ENCODE data around the gene UROS. TPM values are rescaled to one million over a fixed set of nuclear protein-coding genes. Genes with fewer than 3 reads are reported as not detected.

The UROS gene
- total and polyA plus RNA-seq, 2 experiments from 2014 or later: 83.1 to 87.8 TPM

DNA sequence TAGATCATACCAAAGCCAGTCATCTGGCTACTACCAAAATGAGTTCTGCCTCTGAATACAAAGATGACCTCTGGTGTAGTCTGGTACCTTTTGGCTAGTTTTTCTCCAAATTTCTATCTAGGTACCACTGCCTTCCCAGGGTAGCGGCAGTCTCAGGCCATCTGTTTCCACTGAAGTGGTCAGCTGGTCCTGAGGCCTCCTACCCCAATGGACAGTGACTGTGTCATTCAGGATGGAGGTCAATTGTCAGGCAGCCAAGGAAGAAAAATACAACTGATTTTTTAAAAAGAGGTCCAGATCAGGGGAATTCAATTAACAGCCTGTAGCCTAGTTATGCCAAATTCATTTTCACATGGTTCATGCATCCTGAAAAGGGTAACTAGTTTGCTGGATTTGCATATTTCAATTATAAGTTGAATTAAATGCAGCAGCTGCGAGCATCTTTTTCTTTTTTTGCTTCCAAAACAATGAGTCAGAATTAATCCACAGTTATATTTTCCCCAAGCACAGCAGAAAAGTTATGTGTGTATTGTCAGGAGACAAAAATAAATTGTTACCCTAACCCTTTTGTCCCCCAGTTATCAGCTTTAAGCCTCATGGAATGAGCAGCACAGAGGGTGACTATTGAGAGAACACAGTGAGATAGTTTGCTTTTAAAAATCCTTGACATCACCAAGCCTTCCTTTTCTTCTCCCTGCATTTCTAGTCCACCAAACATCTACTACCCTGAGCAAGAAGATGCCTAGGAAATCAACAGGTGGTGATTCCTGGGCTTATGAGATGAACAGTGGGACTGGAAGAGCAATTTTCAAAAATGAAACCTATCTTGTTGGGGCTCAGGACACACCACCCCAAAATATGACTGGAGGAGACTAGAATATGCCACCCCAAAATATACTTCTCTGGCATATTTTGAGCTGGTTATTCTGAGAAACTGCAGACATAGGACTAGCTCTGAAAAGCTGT lies 28.0 kb upstream of the UROS start:
- in situ Hi-C loops (cut with MboI): no loop called here
- no peak overlapping the region for H3K4me2 ChIP-seq (ENCODE audit: unreplicated experiment)
- H3K27me3 ChIP-seq (replicated peaks; ENCODE audit: insufficient read depth): no peaks in the 10 kb centered on the region
- no peak overlapping the region for H3K27ac ChIP-seq
- no peak overlapping the region for H2AFZ ChIP-seq
- H3K4me3 ChIP-seq: no peak overlapping the region
- peaks cover 20% of the 10 kb centered on the region; the same call in 1 of the 2 replicates for H3K36me3 ChIP-seq (ENCODE audit: low read depth)
- H3K9me3 ChIP-seq (ENCODE audit: low read depth): no peaks in the 10 kb centered on the region
- no peaks in the 10 kb centered on the region for H3F3A ChIP-seq (ENCODE audit: insufficient read depth)
- no peaks in the 10 kb centered on the region for H3K79me2 ChIP-seq (ENCODE audit: insufficient read depth)
- DNase-seq: no peak
- no peaks in the 10 kb centered on the region for H3K4me1 ChIP-seq (ENCODE audit: insufficient read depth)
- H3K9ac ChIP-seq: no peak overlapping the region
- 94 to 100% methylated on average over 2 of the region's 2 CpGs for WGBS, 2 experiments (ENCODE audit: low coverage in 1 of 2, low lambda C conversion rate in 2 of 2, missing lambda C conversion rate in 2 of 2)
- H4K20me1 ChIP-seq (ENCODE audit: insufficient read depth): no peaks in the 10 kb centered on the region
- TF ChIP-seq EZH2 (IDR thresholded peaks at IDR 0.05; ENCODE audit: insufficient read depth, poor library complexity, severe bottlenecking): no peak
- H3K9me2 ChIP-seq (ENCODE audit: insufficient read depth): no peaks in the 10 kb centered on the region

DNA sequence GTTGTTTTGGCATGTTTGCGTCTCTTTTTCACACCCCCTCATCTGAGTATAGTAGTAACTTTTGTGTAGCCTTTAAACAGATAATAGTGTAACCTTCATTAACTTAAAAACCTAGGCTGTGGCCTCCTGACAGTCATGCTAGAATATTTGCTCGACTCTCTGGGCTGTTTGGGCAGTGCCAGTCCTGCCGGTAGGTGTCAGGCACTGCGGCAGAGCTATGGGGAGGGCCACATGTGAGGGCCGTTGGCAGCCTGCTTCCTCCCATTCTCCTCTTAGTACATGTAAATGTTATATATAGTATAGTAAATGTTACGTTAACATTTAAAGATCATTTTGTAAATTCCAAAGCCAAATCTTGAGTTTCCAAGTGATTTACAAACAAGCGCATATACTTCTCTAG lies 26.4 kb upstream of the UROS start:
- no peaks in the 10 kb centered on the region for H3K9me2 ChIP-seq (ENCODE audit: insufficient read depth)
- no peak for DNase-seq
- no peak overlapping the region for H3K4me3 ChIP-seq
- TF ChIP-seq EZH2 (IDR thresholded peaks at IDR 0.05; ENCODE audit: insufficient read depth, poor library complexity, severe bottlenecking): no peak
- no peak for TF ChIP-seq EZH2phosphoT487 (IDR thresholded peaks at IDR 0.05; ENCODE audit: insufficient read depth, low read depth)
- H3K36me3 ChIP-seq (ENCODE audit: low read depth): peaks cover 18% of the 10 kb centered on the region; the same call in 1 of the 2 replicates
- H3K4me1 ChIP-seq (ENCODE audit: insufficient read depth): no peaks in the 10 kb centered on the region
- no peaks in the 10 kb centered on the region for H3K79me2 ChIP-seq (ENCODE audit: insufficient read depth)
- no peak overlapping the region for H2AFZ ChIP-seq
- in situ Hi-C loops (cut with MboI): no loop called here
- H3K9ac ChIP-seq: no peak overlapping the region
- H3K27ac ChIP-seq: no peak overlapping the region
- no peaks in the 10 kb centered on the region for H3F3A ChIP-seq (ENCODE audit: insufficient read depth)
- H3K27me3 ChIP-seq (replicated peaks; ENCODE audit: insufficient read depth): no peaks in the 10 kb centered on the region
- 90 to 94% methylated on average over 7 of the region's 7 CpGs for whole genome bisulfite sequencing, 2 experiments (ENCODE audit: low coverage in 1 of 2, low lambda C conversion rate in 2 of 2, missing lambda C conversion rate in 2 of 2)
- no peaks in the 10 kb centered on the region for H4K20me1 ChIP-seq (ENCODE audit: insufficient read depth)
- no peak overlapping the region for H3K4me2 ChIP-seq (ENCODE audit: unreplicated experiment)
- no peaks in the 10 kb centered on the region for H3K9me3 ChIP-seq (ENCODE audit: low read depth)

DNA sequence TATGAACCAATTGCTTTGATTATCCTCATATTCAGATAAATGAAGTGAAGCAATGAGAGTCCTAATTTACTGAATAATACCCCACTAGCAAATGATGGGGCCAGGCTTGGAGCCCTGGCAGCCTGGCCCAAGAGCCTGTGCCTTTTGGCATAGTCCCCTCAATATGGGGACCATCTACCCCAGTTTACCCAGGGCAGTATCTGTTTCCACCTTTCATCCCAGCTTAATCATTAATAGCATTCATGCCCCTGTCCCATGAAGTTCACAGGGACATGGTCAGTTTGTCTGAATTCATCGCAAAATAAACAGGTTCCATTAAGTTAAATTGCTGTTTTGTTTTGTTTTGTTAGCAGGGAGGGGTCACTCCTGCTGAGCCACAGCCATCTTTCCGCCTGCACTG lies 25.8 kb upstream of the UROS start:
- in situ Hi-C loops (cut with MboI): no loop called here
- Histone ChIP-seq H3K79me2 (ENCODE audit: insufficient read depth) (no peaks in the 10 kb centered on the region), H3K27ac (no peak overlapping the region), H3F3A (ENCODE audit: insufficient read depth) (no peaks in the 10 kb centered on the region), H3K36me3 (ENCODE audit: low read depth) (peaks cover 18% of the 10 kb centered on the region; the same call in 1 of the 2 replicates), H3K9ac (no peak overlapping the region), H3K4me3 (no peak overlapping the region), H3K4me1 (ENCODE audit: insufficient read depth) (no peaks in the 10 kb centered on the region), H3K9me3 (ENCODE audit: low read depth) (no peaks in the 10 kb centered on the region), H3K9me2 (ENCODE audit: insufficient read depth) (no peaks in the 10 kb centered on the region), H3K27me3 (replicated peaks; ENCODE audit: insufficient read depth) (no peaks in the 10 kb centered on the region), H3K4me2 (ENCODE audit: unreplicated experiment) (no peak overlapping the region), H4K20me1 (ENCODE audit: insufficient read depth) (no peaks in the 10 kb centered on the region), H2AFZ (no peak overlapping the region)
- TF ChIP-seq EZH2 (IDR thresholded peaks at IDR 0.05; ENCODE audit: insufficient read depth, poor library complexity, severe bottlenecking) (no peak), EZH2phosphoT487 (IDR thresholded peaks at IDR 0.05; ENCODE audit: insufficient read depth, low read depth) (no peak)
- no peak for DNase-seq
- WGBS, 2 experiments (ENCODE audit: low coverage in 1 of 2, low lambda C conversion rate in 2 of 2, missing lambda C conversion rate in 2 of 2): 96 to 98% methylated on average over 2 of the region's 2 CpGs

DNA sequence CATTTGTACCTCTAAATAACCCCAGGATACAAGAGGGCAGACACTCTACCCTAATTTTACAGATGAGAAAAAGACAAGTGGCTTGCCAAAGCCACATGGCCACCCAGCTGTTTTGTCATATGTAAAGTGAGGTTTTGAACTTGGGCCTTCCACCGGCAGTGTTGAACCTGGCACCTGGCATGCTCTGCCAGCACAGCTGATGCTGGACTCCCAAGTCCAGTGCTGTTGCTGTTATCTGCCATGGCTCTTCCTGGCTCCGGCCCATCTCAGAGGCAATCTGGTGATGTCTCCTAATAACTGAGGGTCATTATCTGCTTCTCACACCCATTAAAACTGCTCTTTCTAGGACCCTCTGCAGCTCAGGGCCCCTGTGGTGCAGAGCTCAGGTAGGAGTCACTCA lies 25.3 kb upstream of the UROS start:
- Histone ChIP-seq H3K4me1 (ENCODE audit: insufficient read depth) (no peaks in the 10 kb centered on the region), H4K20me1 (ENCODE audit: insufficient read depth) (no peaks in the 10 kb centered on the region), H3F3A (ENCODE audit: insufficient read depth) (no peaks in the 10 kb centered on the region), H3K9me3 (ENCODE audit: low read depth) (no peaks in the 10 kb centered on the region), H3K79me2 (ENCODE audit: insufficient read depth) (no peaks in the 10 kb centered on the region), H3K9me2 (ENCODE audit: insufficient read depth) (no peaks in the 10 kb centered on the region), H3K27ac (no peak overlapping the region), H3K27me3 (replicated peaks; ENCODE audit: insufficient read depth) (no peaks in the 10 kb centered on the region), H3K36me3 (ENCODE audit: low read depth) (peaks cover 18% of the 10 kb centered on the region; the same call in 1 of the 2 replicates), H3K4me2 (ENCODE audit: unreplicated experiment) (no peak overlapping the region), H3K4me3 (no peak overlapping the region), H3K9ac (no peak overlapping the region), H2AFZ (no peak overlapping the region)
- in situ Hi-C loops (cut with MboI): no loop called here
- no peak for DNase-seq
- WGBS, 2 experiments (ENCODE audit: low coverage in 1 of 2, low lambda C conversion rate in 2 of 2, missing lambda C conversion rate in 2 of 2): 73 to 79% methylated on average over 2 of the region's 2 CpGs
- no peak for TF ChIP-seq EZH2phosphoT487 (IDR thresholded peaks at IDR 0.05; ENCODE audit: insufficient read depth, low read depth)
- TF ChIP-seq EZH2 (IDR thresholded peaks at IDR 0.05; ENCODE audit: insufficient read depth, poor library complexity, severe bottlenecking): no peak
